Colon (tissue), 2 donors: ENCODE data around the gene KTN1.

Experiments used
- FAIRE-seq: peaks from 2 replicates; lab custom pipeline; 2012; peaks lifted over from hg19 to GRCh38; lab: Jason Lieb, UNC
- donor health status: control.
- donor health status: control.

KTN1 gene

DNA sequence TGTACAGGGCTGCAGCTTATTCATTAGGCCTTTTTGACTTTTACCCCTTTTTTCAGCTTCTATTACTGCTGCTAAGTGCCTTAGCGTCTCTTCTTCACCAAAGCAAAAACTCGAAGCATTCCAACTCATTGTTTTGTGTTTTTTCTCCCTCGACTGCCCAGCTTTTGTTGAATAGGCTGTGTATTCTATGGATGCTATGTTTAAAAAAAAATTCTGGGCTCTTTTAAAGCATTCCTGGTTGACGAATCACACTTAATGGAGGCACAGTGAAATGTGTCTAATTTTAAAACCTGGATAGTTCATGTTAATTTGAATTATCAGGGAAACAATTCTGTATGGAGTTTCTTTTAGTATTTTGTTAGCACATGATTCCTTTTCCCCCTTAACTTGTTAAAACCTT is 29.7 kb downstream of the KTN1 start:
- no peak for FAIRE-seq

DNA sequence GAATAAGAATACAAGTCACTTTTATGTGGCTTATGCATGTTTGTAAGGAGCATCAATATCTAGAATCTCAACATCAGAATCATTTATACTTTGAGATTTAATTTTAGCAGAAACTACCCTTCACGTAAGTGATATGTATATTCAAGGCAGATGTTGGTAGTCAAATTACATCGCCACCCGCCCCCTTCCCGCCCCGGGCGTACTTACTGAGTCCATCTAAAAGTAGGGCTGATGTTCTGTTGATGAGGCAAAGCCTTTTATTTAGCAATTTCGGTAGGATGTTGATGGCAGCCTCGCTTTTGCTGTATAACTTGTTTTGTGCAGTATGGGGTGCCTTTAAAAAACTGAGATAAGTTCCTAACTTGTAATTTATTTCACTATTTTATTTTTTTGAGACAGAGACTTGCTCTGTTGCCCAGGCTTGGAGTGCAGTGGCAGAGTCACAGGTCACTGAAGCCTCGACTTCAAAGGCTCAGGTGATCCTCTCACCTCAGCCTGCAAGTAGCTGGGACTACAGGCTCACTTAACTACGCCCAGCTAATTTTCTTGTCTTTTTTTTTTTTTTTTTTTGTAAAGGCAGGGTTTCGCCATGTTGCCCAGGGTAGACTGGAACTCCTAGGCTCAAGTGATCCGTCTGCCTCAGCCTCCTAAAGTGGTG is 30.8 kb downstream of the KTN1 start:
- FAIRE-seq = no peak

DNA sequence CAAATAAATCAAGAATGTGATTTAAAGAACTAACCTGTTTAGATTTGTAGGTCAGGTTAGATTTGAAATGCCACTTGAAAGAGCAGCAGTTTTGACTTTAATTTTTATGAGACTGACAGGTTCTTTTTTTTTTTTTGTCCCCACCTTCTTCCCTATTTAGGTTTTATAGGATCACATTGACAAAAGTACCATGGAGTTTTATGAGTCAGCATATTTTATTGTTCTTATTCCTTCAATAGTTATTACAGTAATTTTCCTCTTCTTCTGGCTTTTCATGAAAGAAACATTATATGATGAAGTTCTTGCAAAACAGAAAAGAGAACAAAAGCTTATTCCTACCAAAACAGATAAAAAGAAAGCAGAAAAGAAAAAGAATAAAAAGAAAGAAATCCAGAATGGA is 31.9 kb downstream of the KTN1 start:
- no peak for FAIRE-seq

DNA sequence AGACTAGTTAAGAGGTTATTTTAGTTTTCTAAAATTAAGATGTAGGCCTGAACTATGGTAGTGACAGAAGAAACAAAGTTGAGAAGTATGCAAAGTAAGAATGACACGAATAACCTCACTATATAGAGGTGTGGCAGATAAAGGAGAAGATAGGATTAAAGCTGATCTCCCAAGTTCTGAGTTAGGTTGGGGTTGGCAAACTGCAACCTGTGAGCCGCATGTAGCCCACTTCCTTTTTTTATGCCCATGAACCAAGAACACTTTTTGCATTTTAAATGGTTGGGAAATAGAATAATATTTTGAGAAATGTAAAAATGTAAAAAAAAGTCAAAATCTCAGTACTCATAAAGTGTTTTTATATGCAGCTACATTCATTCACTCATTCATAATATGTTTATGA is 34.3 kb downstream of the KTN1 start:
- no peak for FAIRE-seq

DNA sequence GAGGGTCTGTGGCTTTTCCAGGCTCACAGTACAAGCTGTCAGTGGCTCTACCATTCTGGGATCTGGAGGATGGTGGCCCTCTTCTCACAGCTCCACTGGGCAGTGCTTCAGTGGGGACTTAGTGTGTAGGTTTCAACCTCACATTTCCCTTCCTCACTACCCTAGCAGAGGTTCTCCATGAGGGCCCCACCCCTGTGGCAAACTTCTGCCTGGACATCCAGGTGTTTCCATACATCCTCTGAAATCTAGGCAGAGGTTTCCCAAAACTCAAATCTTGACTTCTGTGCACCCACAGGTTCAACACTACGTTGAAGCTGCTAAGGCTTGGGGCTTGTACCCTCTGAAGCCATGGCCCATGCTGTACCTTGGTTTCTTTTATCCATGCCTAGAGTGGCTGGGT is 40.3 kb downstream of the KTN1 start:
- no peak for FAIRE-seq

DNA sequence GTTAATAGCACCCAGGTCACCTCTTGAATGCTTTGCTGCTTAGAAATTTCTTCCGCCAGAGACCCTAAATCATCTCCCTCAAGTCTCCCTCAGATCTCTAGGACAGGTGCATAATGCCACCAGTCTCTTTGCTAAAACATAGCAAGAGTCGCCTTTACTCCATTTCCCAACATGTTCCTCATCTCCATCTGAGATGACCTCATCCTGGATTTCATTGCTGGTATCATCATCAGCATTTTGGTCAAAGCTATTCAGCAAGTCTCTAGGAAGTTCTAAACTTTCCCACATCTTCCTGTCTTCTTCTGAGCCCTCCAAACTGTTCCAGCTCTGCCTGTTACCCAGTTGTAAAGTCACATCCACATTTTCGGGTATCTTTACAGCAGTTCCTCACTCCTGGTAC is 41.0 kb downstream of the KTN1 start:
- no peak for FAIRE-seq

DNA sequence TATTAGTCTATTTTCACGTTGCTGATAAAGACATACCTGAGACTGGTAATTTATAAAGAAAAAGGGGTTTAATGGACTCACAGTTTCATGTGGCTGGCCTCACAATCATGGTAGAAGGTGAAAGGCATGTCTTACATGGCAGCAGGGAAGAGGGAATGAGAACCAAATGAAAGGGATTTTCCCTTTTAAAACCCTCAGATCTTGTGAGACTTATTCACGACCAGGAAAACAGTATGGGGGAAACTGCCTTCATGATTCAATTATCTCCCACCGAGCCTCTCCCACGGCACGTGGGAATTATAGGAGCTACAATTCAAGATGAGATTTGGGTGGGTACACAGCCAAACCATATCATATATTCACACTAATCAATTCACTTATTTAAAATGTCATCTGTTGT is 41.4 kb downstream of the KTN1 start:
- no peak for FAIRE-seq

DNA sequence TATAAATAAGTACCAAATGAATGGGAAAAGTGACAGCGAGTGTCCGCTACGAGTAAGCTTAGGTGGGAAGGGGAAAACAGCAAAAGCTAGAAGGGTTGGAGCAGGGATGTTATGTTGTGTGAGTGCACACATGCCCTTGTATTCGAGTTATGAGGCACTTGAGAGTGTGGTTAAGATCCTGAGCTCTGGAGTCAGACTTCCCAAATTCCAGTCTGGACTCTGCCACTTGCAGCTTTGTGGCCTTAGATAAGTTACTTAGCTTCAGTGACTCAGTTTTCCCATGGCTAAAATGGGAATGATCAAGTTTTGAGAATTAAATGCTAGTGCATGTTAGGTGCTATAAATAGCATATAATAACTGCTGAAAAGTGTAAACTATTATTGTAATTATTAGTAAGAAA is 44.9 kb downstream of the KTN1 start:
- no peak for FAIRE-seq

DNA sequence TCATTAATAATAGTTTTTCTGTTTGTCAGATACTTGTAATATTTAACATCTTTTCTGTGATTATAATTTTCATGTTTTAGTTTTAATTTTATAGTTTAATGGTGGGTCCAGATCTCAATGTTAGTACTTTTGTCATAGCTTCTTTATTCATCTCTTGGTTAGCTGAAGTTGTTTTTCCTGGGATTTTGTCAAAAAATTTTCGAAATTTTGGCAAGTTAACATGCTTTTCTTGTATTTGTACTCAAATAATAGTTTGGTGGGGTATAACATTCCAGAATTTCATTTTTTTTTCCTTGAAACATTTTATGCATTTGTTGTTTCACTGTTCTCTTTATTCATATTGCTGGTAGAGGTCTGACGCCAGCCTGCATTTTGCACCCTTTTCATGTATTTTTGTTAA is 45.5 kb downstream of the KTN1 start:
- no peak for FAIRE-seq

DNA sequence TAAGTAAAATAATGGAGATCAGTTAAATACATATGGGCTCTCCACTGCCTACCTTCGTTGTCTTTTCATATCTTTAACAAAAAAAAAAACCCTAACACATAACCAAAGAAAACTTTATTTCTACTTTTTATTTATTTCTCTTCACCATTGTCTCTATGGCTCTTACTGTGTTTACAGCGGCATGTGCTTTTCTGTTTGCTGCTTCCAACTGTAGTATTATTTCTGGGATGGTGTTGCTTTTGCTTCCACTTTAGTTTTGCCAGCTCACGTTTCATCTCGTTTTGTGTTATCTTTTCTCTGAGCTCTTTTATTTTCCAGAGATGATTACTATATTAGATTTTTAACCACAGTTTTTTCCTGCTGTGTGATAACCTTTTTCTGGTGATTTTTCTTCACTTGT is 46.1 kb downstream of the KTN1 start:
- no peak for FAIRE-seq

DNA sequence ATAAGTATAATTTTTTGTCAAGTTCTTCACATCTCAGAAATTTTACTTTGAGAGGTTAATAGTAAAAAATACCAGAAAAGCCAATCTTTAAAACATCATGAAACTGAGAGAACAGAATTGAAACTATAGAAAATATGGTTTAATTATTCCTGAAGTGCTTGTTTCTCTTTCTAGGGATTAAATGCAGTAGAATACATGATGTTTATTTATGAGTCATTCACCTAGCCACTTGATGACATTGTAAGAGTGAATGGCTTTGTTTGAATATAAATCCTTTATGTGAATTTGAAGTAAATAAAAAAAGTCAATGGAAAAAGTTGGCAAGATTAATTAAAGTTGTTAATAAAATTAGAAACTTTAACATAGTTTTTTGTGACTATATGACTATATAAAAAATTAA is 48.4 kb downstream of the KTN1 start:
- FAIRE-seq = peak; percentile 84

DNA sequence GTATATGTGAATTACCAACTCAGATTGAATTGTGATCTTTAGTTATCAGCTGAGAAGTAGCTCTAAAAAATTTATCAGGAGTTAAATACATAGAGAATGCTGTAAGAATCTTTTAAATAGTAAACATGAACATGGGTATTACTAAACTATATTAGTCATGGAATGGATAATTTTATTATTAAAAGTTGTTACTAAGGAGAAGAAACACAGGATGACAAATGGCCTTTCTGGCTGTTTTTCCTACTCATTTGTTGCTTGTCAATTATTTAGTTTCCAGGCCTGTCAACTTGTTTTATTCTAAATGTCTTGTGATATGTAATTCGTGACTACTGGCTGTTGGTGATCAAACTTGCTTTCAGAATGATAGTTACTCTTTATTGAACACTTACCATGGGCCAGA is 58.7 kb downstream of the KTN1 start:
- no peak for FAIRE-seq

DNA sequence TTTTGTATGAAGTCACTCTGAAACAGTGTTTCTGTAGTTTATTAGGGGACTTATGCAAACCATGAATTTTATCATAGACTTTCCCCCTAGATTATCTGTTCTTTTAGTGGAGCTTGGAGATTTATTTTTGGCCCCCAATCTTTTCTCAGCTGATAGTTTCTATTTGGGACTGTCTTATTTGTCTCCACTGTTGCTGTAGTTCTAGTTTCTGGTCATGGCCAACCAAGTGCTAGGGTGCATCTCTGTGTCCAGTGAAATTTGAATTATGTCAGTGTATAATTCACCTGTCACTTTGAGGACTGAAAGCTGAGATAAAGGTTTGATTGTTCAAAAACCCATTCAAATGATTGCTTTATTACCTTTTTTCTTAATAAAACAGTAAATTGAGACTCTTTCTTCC is 61.3 kb downstream of the KTN1 start:
- FAIRE-seq = no peak

DNA sequence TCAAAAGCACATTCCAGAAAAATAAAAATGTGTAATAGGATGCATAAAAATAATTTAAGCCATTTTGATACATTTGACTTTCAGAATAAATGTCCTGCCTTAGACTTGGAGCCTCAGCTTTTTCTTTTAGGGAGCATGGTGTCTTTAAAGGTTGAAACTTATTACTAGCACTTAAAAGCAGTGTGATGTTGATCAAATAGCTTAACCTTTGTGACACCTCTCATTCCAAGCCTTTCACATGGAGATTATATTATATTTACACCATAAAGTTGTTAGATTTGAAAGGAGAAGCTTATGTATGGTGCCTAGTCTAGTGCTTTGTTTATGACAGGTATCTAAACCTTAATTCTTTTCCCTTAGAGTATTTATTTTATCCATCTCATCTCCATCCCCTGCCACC is 61.9 kb downstream of the KTN1 start:
- FAIRE-seq = no peak

DNA sequence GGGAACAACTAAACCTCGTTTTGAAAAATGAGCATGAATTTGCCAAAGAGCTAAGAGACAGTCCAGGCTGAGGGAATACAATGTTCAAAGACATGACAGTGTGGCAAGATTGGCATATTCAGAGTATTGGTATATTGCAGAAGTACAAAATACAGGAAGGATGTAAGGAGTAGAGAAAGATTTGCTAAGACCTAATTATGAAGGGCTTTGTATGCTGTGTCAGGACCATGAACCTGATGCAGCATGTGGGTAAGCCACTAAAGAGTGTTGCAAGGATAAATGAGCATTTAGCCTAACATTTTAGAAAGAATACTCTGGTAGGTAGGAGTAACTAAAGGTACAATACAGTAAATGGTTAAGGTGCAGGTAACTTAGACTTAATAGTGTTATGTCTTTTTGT is 65.1 kb downstream of the KTN1 start:
- no peak for FAIRE-seq

DNA sequence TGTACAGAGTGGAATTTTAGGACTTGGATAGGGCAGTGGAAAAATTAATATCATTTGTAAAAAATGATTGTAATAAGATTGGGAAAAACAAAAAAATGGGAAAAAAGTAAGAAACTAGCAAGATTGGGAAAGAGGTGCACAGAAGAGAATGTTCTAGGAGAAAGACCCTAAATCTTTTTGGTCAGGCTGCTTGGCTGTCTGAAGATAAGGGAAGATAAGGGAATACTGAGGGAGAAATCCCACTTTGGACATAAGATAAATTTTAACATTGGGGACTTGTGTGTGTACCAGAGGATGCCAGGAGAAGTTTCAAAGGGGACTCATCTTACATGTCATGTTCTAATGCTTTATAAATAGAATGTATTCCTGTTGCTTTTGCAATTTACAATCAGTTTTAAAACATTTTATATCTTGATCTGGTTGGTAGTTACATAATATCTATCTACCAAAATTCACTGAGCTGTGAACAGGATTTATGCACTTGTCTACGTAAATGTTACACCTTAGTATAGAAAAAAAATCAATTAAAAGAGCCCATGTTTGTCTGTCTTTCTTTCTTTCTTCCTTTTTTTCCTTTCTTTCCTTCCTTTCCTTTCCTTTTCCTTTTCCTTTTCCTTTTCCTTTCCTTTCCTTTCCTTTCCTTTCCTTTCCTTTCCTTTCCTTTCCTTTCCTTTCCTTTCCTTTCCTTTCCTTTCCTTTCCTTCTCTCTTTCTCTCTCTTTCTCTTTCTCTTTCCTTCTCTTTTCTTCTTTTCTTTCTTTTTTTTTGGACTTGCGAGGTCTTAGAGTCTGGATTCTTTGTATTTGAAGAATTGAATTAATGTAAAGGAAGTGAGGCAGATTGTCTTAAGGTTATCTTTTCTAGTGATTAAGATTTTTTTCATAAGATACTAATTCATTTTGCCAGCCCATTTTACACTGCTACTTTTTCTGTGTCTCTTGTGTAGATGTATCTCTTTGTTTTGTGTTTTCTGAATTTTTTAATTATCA is 66.1 kb downstream of the KTN1 start:
- FAIRE-seq = no peak

DNA sequence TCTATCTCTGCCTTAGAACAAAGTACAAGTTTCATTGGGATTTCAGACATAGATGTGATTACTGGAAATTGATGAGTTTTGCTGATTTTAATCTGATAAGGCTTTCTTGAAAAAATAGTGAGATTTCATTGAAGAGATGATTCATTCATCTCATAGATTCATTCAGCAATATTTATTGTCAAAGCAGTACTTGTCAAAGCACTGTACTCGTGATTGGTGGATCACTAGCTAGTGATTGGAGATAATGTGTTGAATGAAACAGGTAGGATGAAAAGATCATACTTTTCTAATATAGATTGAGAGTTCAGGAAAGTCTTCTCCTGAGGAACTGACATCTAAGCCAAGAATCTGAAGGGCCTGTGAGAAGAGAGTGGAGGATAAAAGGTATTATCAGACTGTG is 71.0 kb downstream of the KTN1 start:
- FAIRE-seq = no peak

DNA sequence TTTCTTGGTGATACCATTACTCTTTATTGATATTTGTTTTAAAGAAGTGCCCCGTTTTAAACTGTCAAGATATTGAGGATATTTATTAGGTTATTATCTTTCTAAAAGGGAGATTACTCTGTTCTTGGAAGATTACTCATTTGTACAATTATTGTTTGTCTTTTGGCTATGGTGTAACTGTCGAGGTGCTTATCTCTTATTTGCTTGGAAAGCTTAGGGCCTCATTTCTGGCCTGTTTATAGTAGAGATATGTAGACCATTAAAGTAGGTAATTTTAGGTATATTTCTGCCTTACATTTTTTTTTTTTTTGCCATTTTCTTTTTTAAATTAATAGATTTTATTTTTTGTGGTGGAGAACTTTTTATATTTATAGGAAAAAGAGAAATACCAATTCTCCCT is 74.2 kb downstream of the KTN1 start:
- FAIRE-seq = no peak

DNA sequence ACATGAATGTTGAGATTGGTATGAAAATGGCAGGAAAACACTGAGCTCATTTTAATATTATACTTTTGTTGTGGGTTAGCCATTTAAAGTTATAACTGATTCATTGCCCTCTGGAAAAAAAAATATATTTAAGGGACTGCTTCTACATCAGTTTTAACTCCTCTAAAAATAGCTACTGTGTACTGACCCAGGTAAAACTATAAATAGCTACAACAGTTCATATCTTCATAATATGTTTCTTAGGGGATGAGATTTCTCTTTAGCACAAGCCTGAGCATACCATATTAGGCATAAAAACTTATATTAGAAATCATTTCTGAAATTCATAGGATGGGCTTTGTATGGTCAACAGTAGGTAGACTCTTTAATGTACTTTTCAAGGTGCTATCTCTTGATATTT is 81.0 kb downstream of the KTN1 start:
- FAIRE-seq = no peak

DNA sequence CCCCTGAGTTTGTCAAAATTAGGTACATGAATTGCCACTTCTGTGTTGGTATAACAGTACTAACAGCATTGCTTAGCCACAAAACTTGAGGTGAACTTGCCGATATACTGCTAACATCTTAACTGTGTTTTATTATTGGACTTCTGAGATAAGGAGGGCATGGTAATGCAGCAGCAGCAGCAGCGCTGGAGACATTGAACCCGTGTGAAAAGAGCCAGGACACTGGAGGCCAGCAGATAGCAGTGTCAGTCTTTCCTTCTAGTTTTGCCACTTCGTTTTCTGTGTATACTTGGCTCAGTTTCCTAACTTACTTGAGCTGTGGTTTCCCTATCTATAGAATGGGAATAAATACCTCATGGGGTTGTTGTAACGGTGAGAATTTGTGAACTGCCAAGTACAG is 82.7 kb downstream of the KTN1 start:
- FAIRE-seq = no peak

DNA sequence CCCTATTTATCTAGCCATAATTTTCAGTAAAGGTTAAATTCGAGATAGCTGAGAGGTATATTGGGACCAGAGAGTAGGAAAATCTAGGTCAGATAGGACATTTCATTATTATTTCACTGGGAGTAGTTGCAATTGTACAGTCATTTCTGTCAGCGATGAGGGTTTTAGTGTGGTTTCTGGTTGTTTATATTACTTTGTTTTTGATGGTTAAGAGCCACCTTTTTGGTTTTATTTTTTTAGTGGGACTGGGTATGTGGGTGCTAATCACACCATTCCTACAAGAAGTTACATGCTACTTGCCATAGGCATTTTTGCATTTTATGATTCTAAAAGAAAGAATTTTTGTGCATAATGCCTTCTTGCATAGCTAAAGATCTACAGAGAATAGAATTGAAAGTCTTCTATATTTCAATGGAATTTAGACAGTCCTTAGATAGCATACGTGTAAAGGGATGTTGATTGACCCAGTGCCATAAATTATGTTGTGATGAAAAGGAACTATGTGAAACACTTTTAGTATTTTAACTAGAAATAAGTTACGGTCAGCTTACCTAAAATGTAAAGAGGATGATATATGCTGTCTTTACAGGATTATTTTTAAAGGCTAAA is 85.2 kb downstream of the KTN1 start:
- FAIRE-seq = no peak

DNA sequence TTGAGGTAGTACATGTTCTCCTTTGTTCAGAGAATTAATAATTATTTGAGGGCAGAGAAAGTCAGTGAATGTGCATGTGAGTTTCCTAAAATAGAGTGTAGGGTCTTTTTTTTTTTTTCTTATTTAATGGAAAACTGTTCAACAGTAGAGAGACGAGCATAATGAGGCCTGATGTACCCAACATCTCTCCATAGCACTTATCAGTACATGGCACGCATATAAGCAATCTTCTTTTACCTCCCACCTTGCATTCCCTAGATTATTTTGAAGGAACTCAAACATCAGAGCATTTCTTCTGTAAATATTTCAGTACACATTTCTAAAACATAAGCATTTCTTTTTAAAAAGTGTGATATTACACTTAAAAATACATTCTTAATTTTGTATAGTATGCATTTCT is 87.8 kb downstream of the KTN1 start:
- no peak for FAIRE-seq

DNA sequence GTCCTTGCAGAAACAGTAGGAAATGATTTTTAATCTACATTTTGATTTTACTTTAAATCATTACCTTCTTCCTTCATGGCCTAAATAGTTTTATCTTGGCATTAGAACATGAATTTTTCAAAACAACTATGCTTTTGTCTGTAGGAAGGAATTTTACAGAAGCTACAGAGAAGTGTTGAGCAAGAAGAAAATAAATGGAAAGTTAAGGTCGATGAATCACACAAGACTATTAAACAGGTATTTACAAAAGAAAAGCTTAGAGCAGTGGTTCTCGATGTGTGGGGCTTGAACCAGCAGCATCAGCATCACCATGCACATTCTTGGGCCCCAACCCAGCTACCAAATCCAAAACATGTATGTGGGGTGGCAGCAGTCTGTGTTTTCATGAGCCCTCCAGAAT is 91.6 kb downstream of the KTN1 start:
- FAIRE-seq = no peak
